ENCODE data around the gene MT1M.
A peak's percentile ranks its signal among the peaks of the same experiment; 100 is the strongest.
"Not testable (repeated sequence)": the region's sequence is repeated elsewhere in the genome, so short reads cannot be mapped to it uniquely, and the experiment has no call there.

MT1M gene

GRCh38 chr16:56632156-56632847, at the start of gene MT1M:
TSS of gene MT1M (plus strand) at chr16:56632659. CDS start at chr16:56632732, 73 bp downstream.
- no peak for DNase-seq (ENCODE audit: low read depth, low spot score)

DNA sequence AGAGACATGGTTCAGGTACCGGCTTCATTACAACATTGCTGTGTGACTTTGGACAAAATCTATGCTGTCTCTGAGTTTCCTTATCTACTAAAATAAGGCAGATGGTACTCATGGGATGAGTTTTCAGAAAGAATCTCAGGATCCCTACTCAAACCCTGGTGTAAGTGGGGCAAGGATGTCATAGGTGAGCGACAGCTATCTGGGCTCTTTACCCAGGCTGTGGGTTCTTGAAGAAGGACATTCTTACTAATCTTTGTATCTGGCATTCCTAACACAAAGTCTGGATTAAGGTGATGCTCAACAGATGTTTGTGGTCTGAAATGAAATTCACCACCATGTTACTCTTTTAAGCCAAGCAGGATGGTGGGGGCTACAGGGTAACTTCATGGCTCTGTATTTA, 49.5 kb upstream of the MT1M start:
- not testable (repeated sequence) for DNase-seq (ENCODE audit: low read depth, low spot score)

- DNase-seq (ENCODE audit: low read depth, low spot score) = no peak
These were observed 48.9 kb upstream of the MT1M start for GRCh38 chr16:56583351-56584168.

- DNase-seq (ENCODE audit: low read depth, low spot score) = no peak
These were observed 48.2 kb upstream of the MT1M start for GRCh38 chr16:56584276-56584675.

DNA sequence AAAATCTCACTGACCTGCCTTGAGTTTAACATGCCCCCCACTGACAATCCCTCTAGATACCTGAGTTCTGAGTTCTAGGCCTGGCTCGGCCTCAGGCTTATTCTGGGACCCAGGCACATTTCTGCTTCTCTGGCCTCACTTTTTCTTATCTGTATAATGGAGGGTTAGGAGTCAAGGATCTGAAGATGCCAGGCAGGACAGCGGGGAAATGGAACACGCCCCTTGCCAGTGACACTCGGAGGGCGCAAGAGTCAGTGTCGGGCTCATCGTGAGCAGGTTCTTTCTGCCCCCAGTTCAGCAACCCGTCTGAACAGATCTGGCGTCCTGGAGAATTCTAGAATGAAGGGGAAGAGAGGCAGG, 43.7 kb upstream of the MT1M start:
- DNase-seq (ENCODE audit: low read depth, low spot score) = no peak

- peak; percentile 68 for DNase-seq (ENCODE audit: low read depth, low spot score)
These were observed 43.1 kb upstream of the MT1M start, which contains the start of gene MT3 for GRCh38 chr16:56589141-56590039. TSS of gene MT3 (plus strand) at chr16:56589528. CDS start at chr16:56589591, 63 bp downstream.

GRCh38 chr16:56591377-56592060, 40.9 kb upstream of the MT1M start:
- no peak for DNase-seq (ENCODE audit: low read depth, low spot score)

GRCh38 chr16:56593573-56594291, 38.7 kb upstream of the MT1M start:
- no peak for DNase-seq (ENCODE audit: low read depth, low spot score)

DNA sequence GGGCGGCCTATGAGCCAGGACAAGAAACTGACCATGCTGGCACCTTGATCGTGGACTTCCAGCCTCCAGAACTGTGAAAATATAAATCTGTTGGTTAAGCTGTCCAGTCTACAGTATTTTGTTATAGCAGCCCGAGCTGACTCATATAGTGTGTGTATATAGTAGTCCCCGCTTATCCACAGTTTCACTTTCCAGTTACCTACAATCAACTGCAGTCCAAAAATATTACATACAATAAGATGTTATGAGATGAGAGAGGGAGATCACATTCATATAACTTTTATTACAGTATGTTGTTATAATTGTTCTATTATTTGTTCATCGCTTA, 38.2 kb upstream of the MT1M start:
- DNase-seq (ENCODE audit: low read depth, low spot score) = no peak

DNA sequence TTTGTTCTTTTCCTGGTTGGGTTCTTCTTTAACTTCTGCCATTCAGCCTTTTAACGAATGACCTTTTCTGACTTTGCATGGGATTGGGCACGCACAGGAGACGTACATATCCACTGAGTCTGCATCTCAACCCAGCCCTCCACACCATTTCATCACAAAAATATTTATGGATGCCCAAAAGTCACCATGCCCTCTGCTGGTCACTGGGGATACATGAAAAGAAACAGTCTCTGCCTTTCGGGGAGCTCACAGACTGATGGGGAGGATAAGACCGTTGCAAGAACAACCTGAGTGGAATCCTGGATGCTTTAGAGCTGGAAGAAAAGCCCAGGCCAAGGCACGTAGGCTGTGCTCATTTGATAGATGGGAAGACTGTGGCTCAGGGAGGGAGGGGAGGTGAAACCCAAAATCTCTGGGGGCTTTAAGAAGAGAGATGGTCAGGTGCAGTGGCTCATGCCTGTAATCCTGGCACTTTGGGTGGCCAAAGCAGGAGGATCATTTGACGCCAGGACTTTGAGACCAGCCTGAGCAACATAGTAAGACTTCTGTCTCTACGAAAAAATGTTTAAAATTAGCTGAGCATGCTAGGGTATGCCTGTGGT, 32.0 kb upstream of the MT1M start:
- no peak for DNase-seq (ENCODE audit: low read depth, low spot score)

GRCh38 chr16:56601325-56601724, 31.1 kb upstream of the MT1M start:
- DNase-seq (ENCODE audit: low read depth, low spot score) = no peak

DNA sequence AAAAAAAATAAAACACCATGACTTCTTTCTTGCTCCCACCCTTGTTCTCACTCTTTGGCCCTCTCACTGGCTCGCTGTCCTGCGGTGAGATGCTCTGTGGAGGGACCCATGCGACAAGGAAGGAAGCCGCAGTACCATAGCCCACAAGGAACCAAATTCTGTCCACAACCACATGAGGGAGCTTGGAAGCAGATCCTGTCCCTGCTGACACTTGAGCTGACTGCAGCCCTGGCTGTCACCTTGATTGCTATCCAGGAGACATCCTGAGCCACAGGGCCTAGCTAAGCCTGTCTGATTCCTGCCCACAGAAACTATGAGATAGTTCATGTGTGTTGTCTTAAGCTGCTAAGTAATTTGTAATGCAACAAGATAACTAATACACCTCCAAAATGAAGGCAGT, 28.9 kb upstream of the MT1M start:
- peak; percentile 71 for DNase-seq (ENCODE audit: low read depth, low spot score)

DNA sequence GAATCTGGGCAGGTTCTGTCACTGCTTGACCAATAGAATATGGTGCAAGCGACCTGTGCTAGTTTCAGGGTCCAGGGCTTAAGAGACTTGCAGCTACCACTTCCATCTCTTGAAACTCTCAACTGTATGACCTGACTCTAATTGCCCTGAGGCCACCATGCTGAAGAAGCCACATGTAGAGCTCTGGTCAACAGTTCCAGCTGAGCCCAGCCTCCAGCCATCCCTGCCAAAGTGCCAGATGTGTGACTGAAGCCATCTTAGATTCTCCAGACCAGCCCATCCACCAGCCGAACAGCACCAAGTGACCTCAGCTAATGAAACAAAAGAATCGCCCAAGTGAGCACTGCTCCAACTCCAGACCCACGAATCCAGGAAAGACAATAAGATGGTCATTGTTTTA, 27.5 kb upstream of the MT1M start:
- DNase-seq (ENCODE audit: low read depth, low spot score) = no peak

- DNase-seq (ENCODE audit: low read depth, low spot score) = no peak
These were observed 27.0 kb upstream of the MT1M start for GRCh38 chr16:56605475-56605874.

DNA sequence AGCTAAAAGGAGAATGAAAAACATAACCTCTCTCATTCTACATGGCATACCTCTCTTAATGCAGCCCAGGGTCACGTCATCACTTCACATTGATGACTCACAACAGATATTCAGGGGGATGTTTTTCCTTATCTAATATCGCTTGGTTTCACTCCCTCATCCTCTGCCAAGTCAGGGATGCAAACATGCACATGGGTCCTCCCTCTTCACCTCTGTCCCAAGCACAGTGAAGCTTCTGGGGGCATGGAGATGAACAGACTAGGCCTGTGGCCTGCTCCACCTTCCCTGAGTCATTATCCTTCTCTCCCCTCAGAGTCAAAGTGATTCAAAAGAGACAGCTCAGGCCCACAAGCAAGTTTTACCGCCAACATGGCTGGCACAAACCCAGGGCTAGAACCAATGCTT, 26.4 kb upstream of the MT1M start:
- no peak for DNase-seq (ENCODE audit: low read depth, low spot score)

GRCh38 chr16:56606476-56607108, 25.9 kb upstream of the MT1M start:
- no peak for DNase-seq (ENCODE audit: low read depth, low spot score)

- DNase-seq (ENCODE audit: low read depth, low spot score) = peak; percentile 68
These were observed 25.3 kb upstream of the MT1M start for GRCh38 chr16:56607109-56607618.

GRCh38 chr16:56607675-56608042, 24.8 kb upstream of the MT1M start:
- no peak for DNase-seq (ENCODE audit: low read depth, low spot score)

DNA sequence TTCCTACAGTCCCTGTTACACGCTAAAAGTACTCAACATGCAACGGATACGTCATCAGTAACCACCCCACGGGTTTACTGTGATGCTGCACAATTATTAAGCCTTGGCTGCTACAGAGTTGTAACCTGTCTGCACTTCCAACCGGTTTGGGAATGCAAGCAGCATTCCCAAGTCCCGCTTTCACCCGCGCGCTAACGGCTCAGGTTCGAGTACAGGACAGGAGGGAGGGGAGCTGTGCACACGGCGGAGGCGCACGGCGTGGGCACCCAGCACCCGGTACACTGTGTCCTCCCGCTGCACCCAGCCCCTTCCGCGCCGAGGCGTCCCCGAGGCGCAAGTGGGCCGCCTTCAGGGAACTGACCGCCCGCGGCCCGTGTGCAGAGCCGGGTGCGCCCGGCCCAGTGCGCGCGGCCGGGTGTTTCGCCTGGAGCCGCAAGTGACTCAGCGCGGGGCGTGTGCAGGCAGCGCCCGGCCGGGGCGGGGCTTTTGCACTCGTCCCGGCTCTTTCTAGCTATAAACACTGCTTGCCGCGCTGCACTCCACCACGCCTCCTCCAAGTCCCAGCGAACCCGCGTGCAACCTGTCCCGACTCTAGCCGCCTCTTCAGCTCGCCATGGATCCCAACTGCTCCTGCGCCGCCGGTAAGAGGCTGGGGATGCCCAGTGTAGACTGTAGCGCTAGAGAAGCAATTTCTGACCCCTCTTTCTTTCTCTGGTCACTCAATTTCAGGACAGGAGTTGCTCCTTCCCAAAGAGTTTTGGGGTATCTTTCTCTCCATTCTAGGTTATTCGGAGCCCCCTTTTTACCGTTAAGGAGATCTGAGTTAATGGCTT, 24.2 kb upstream of the MT1M start, which contains the start of gene MT2A:
TSS of gene MT2A (plus strand) at position 542 of the 833 bp plus-strand sequence. CDS start at position 614, 72 bp downstream.
- peak; percentile 95 for DNase-seq (ENCODE audit: low read depth, low spot score)

All from ELF-1 (cell line).